GM12874 (cell line): Measurements from ENCODE around the gene EBF4.

Experiments
- CTCF ChIP-seq: IDR thresholded peaks from 2 replicates; pipeline ENCODE4 v1.5.1; 2011; ENCODE audit warnings: low read depth, mild to moderate bottlenecking, control low read depth, low read length, moderate library complexity; ENCODE audit not compliant: insufficient read depth

EBF4 gene

DNA sequence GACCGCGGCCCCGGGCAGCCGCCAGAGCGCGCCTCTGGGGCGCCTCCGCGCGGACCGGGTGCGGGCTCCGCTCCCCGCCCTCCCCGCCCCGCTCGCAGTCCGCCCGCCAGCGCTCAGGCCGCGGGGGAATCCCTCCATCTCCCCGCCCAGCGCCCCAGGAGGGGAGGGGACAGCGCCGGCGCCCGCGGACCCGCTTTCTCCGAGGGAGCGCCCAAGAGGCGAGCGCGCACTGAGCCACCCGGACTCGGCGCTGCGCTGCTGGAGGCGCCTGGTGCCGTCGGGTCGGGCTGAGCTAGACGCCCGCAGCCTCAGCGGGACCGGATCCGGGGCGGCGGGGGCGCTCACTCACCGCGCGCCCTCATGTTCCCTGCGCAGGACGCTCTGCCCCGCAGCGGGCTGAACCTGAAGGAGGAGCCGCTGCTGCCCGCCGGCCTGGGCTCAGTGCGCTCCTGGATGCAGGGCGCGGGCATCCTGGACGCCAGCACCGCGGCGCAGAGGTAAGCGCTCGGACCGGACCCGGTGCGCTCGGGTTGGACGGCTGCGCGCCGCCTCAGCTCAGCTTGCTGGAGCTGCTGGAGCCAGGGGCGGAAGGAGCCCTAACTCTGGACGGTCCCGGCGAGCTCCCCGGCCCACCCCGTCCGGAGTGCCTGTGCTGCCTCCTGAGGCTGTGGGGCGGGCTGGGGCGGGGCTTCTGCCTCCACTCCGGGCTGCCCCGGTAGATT is 867 bp downstream of the EBF4 start:
- TF ChIP-seq CTCF, result no peak

GRCh38 chr20:2694008-2694471 is 1.5 kb downstream of the EBF4 start:
- no peak for TF ChIP-seq CTCF

DNA sequence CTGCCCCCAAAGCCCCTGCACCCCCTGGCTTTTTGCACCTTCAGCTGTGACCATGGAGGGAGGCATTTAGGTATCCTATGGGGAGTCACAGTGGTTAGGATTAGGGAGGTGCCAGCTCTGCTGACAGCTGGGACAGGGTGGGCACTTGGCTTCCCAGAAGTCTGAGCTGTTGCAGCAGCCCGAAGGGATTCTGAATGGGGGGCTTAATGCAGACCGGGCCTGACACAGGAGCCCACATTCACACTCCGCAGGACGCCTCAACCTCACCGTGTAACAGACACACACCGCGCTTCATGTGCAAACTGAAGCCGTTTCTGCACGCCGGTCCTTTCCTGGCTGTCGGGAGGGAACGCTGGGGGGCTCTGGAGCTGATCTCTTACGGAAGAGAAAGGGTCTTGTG is 1.9 kb downstream of the EBF4 start:
- no peak for TF ChIP-seq CTCF

- TF ChIP-seq CTCF, result no peak
Measured at GRCh38 chr20:2695206-2695983, 2.8 kb downstream of the EBF4 start.

- no peak for TF ChIP-seq CTCF
Measured at GRCh38 chr20:2696646-2697045, 4.1 kb downstream of the EBF4 start.

GRCh38 chr20:2697768-2698167 is 5.2 kb downstream of the EBF4 start:
- no peak for TF ChIP-seq CTCF

- TF ChIP-seq CTCF, result no peak
Measured at GRCh38 chr20:2698186-2698817, 5.7 kb downstream of the EBF4 start.
